BLaER1 treated with 17β-estradiol and CSF1 and Interleukin-3, amounts not matched to agents 10 nM and 100 nM (cell line): Measurements from ENCODE around the gene SDF2L1.
"Not testable (repeated sequence)": the region's sequence is repeated elsewhere in the genome, so short reads cannot be mapped to it uniquely, and the experiment has no call there.

Experiments
- H3K27ac ChIP-seq, 11 experiments: shearing (Covaris generic); formaldehyde crosslinking; 2 replicates each; pipeline ENCODE4 v1.8.1; 2022
- H3K27me3 ChIP-seq, 11 experiments: shearing (Covaris generic); formaldehyde crosslinking; 2 replicates each; pipeline ENCODE4 v1.8.1; 2022
- H3K36me3 ChIP-seq, 11 experiments: shearing (Covaris generic); formaldehyde crosslinking; 2 replicates each; pipeline ENCODE4 v1.8.1; 2022
- H3K4me1 ChIP-seq, 10 experiments: shearing (Covaris generic); formaldehyde crosslinking; 2 replicates each; pipeline ENCODE4 v1.8.1; 2022
- H3K4me2 ChIP-seq, 11 experiments: shearing (Covaris generic); formaldehyde crosslinking; 2 replicates each; pipeline ENCODE4 v1.8.1; 2022
- H3K4me3 ChIP-seq, 10 experiments: shearing (Covaris generic); formaldehyde crosslinking; 2 replicates each; pipeline ENCODE4 v1.8.1; 2022
- H3K9ac ChIP-seq, 11 experiments: shearing (Covaris generic); formaldehyde crosslinking; 2 replicates each; pipeline ENCODE4 v1.8.1; 2022
- H3K9me3 ChIP-seq, 11 experiments: shearing (Covaris generic); formaldehyde crosslinking; replicated peaks in 1 of 11; 2 replicates each; pipeline ENCODE4 v1.8.1; 2022
- H4K20me1 ChIP-seq, 11 experiments: shearing (Covaris generic); formaldehyde crosslinking; 2 replicates each; pipeline ENCODE4 v1.8.1; 2022
- Cebpa-rat ChIP-seq, 11 experiments: shearing (Covaris generic); IDR thresholded peaks; 2 replicates each; pipeline ENCODE4 v1.8.1; 2022

SDF2L1 gene

GRCh38 chr22:21688706-21689381 is 46.7 kb downstream of the SDF2L1 start:
- Histone ChIP-seq H3K36me3 (peaks cover 51 to 75% (median 59%) of the 10 kb centered on the region in 11 experiments), H3K9ac (peak overlapping the region in 10 of 11 experiments; percentile 4 to 62 (median 52); a peak in 19 of 22 replicates), H3K27ac (peak overlapping the region in 10 of 11 experiments; percentile 3 to 70 (median 53); a peak in 17 of 22 replicates), H3K4me1 (peaks cover 46 to 72% (median 57%) of the 10 kb centered on the region in 10 experiments), H3K27me3 (no peaks in the 10 kb centered on the region), H4K20me1 (peaks cover 0 to 60% (median 19%) of the 10 kb centered on the region in 11 experiments; a peak in 12 of 22 replicates), H3K4me2 (peak overlapping the region; percentile 74 to 94 (median 89)), H3K9me3 (no peaks in the 10 kb centered on the region), H3K4me3 (peak overlapping the region in 3 of 10 experiments; percentile 8 to 33 (median 23); a peak in 4 of 20 replicates)
- TF ChIP-seq Cebpa-rat (IDR thresholded peaks at IDR 0.05) = no peak

GRCh38 chr22:21690401-21690801 is 48.3 kb downstream of the SDF2L1 start:
- Histone ChIP-seq H3K4me3 (peak overlapping the region in 3 of 10 experiments; percentile 0 to 8 (median 6); a peak in 2 of 20 replicates), H4K20me1 (peaks cover 0 to 65% (median 25%) of the 10 kb centered on the region in 11 experiments; a peak in 12 of 22 replicates), H3K9ac (peak overlapping the region; percentile 6 to 60 (median 34); a peak in 20 of 22 replicates), H3K36me3 (peaks cover 53 to 75% (median 61%) of the 10 kb centered on the region in 11 experiments), H3K9me3 (no peaks in the 10 kb centered on the region), H3K27ac (peak overlapping the region; percentile 9 to 68 (median 56); a peak in 21 of 22 replicates), H3K4me1 (peaks cover 46 to 75% (median 57%) of the 10 kb centered on the region in 10 experiments), H3K27me3 (no peaks in the 10 kb centered on the region), H3K4me2 (peak overlapping the region; percentile 74 to 94 (median 89))
- no peak for TF ChIP-seq Cebpa-rat (IDR thresholded peaks at IDR 0.05)

- Histone ChIP-seq H3K9ac (0 out of 22 replicates have a peak overlapping the region, but pooled peaks of 1 of the 11 experiments have one; percentile 14), H3K9me3 (no peaks in the 10 kb centered on the region), H4K20me1 (peaks cover 0 to 67% (median 27%) of the 10 kb centered on the region in 11 experiments; a peak in 12 of 22 replicates), H3K4me2 (peak overlapping the region in 6 of 11 experiments; percentile 31 to 94 (median 89); a peak in 10 of 22 replicates), H3K27me3 (no peaks in the 10 kb centered on the region), H3K27ac (0 out of 22 replicates have a peak overlapping the region, but pooled peaks of 1 of the 11 experiments have one; percentile 37), H3K36me3 (peaks cover 53 to 75% (median 61%) of the 10 kb centered on the region in 11 experiments), H3K4me1 (peaks cover 46 to 75% (median 52%) of the 10 kb centered on the region in 10 experiments), H3K4me3 (no peak overlapping the region)
- TF ChIP-seq Cebpa-rat (IDR thresholded peaks at IDR 0.05) = no peak
Observed at GRCh38 chr22:21691816-21692215, 49.7 kb downstream of the SDF2L1 start.

GRCh38 chr22:21692856-21693255 is 50.8 kb downstream of the SDF2L1 start:
- not testable (repeated sequence) for H3K9me3 ChIP-seq, H3K4me3 ChIP-seq, H3K9ac ChIP-seq, H3K27me3 ChIP-seq, H3K27ac ChIP-seq, H3K4me2 ChIP-seq
- Histone ChIP-seq H3K4me1 (peaks cover 36 to 64% (median 41%) of the 10 kb centered on the region in 10 experiments), H3K36me3 (peaks cover 55 to 75% (median 62%) of the 10 kb centered on the region in 11 experiments), H4K20me1 (peaks cover 0 to 67% (median 26%) of the 10 kb centered on the region in 11 experiments; a peak in 13 of 22 replicates)

- TF ChIP-seq Cebpa-rat (IDR thresholded peaks at IDR 0.05) = no peak
- no peaks in the 10 kb centered on the region for H3K9me3 ChIP-seq
- H3K27me3 ChIP-seq = no peaks in the 10 kb centered on the region
- no peak overlapping the region for H3K9ac ChIP-seq
- H3K36me3 ChIP-seq = peaks cover 60 to 74% (median 66%) of the 10 kb centered on the region in 11 experiments
- no peak overlapping the region for H3K4me3 ChIP-seq
- peaks cover 0 to 67% (median 25%) of the 10 kb centered on the region in 11 experiments; a peak in 13 of 22 replicates for H4K20me1 ChIP-seq
- H3K4me1 ChIP-seq = peaks cover 33 to 61% (median 39%) of the 10 kb centered on the region in 10 experiments
- H3K27ac ChIP-seq = no peak overlapping the region
- H3K4me2 ChIP-seq = no peak overlapping the region
Observed at GRCh38 chr22:21693333-21693998, 51.4 kb downstream of the SDF2L1 start.
